ENCODE data around the gene ORC1.

GRCh38 chr1:52424813-52425212, 20.6 kb upstream of the ORC1 start:
- TF ChIP-seq POLR2A (IDR thresholded peaks at IDR 0.05) (no peak), CTCF (IDR thresholded peaks at IDR 0.05) (no peak), POLR2AphosphoS5 (IDR thresholded peaks at IDR 0.05) (no peak)
